GM18505 (cell line): Measurements from ENCODE around the gene TSEN2.
"Not testable (repeated sequence)": the region's sequence is repeated elsewhere in the genome, so short reads cannot be mapped to it uniquely, and the experiment has no call there.

Experiments
- ATAC-seq: cut with Tn5 transposase; IDR thresholded peaks from one replicate; pipeline ENCODE4 v1.9.1; 2021; ENCODE audit not compliant: unreplicated experiment
- POLR2A ChIP-seq: IDR thresholded peaks from 4 replicates; pipeline ENCODE4 v1.6.1; 2011; ENCODE audit warnings: borderline replicate concordance; ENCODE audit not compliant: insufficient read depth, insufficient read length; ENCODE audit errors: extremely low read depth

The TSEN2 gene

DNA sequence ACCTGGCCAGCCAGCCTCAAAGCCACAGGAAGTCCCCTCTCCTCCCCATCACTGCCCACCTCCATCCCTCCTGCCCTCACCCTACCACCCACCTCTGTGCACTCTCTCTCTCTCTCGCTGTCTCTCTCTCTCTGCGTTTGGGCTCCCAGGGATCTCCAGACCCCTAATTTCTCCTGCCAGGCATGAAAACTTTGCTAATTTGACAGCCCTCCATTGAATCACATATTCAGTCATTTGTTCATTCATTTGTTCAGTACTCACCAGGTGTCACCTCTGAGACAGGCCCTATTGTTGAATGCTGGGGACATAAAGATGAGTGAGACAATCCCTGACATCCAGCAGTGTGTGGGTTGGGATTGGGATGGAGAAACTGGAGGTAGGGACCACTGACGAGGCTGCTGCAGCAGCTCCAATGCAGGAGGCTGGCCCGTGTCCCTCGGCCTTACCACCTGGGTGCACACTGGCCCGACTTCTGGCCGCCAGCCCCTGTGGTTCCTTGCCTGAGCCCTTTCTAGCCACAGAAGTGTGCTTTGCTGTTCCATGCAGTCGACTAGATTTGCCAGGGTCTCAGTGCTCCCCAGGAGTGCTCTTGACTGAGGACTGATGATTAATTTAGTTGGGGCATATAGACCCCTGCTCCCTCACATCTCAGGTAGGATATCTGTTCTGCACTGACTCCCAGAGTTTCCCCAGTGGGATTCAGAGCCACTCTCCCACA lies 38.6 kb upstream of the TSEN2 start:
- no peak for ATAC-seq
- no peak for TF ChIP-seq POLR2A

DNA sequence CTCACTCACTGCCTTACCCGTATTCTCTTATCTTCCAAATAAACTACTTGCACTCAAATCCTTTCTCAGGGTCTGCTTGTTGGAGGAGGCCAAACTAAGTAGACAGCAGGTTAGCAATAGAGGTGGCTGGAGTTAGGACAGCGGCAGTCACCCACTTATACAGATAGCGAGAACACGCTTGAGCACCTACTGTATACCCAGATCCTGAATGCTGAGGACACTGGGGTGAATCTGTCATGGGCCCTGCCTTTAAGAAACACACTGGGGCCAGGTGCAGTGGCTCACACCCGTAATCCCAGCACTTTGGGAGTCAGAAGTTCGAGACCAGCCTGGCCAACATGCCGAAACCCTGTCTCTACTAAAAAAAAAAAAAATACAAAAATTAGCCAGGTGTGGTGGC lies 38.0 kb upstream of the TSEN2 start:
- TF ChIP-seq POLR2A = no peak
- ATAC-seq = no peak

DNA sequence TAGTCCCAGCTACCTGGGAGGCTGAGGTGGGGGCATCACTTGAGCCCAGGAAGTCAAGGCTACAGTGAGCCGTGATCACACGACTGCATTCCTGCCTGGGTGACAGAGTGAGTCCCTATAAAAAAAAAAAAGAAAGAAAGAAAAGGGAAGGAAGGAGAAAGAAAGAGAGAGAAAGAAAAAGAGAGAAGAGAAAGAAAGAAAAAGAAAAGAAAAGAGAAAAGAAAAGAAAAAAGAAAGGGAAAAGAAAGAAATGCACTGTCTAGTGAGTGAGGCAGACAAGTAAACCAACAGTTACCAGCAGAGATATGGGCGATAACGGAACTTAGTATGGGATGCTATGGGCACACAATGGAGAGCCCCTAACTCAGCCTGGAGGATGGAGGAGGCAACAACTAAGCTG lies 37.2 kb upstream of the TSEN2 start:
- no peak for ATAC-seq
- no peak for TF ChIP-seq POLR2A

DNA sequence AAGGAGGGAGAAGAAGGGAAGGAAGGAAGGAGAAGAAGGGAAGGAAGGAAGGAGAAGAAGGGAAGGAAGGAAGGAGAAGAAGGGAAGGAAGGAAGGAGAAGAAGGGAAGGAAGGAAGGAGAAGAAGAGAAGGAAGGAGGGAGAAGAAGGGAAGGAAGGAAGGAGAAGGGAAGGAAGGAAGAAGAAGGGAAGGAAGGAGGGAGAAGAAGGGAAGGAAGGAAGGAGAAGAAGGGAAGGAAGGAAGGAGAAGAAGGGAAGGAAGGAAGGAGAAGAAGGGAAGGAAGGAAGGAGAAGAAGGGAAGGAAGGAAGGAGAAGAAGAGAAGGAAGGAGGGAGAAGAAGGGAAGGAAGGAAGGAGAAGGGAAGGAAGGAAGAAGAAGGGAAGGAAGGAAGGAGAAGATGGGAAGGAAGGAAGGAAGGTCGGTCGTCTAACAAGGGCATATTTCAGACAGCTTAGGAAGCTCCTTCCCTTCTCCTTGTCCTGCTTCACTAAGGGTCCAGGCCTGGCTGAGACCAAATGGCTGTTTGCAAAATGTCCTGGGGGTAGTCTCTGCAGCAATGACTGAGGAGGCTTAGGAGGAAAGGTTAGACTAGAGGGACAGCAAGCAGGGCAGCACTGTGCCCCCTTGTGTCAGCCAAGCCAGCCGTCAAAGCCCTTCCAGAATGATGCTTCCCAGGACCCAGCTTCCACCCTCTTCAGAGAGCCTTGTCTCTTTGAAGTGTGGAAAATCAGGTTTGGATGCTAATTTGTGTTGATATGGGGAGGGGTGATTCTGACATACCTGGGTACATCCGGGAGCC lies 35.7 kb upstream of the TSEN2 start:
- not testable (repeated sequence) for ATAC-seq

DNA sequence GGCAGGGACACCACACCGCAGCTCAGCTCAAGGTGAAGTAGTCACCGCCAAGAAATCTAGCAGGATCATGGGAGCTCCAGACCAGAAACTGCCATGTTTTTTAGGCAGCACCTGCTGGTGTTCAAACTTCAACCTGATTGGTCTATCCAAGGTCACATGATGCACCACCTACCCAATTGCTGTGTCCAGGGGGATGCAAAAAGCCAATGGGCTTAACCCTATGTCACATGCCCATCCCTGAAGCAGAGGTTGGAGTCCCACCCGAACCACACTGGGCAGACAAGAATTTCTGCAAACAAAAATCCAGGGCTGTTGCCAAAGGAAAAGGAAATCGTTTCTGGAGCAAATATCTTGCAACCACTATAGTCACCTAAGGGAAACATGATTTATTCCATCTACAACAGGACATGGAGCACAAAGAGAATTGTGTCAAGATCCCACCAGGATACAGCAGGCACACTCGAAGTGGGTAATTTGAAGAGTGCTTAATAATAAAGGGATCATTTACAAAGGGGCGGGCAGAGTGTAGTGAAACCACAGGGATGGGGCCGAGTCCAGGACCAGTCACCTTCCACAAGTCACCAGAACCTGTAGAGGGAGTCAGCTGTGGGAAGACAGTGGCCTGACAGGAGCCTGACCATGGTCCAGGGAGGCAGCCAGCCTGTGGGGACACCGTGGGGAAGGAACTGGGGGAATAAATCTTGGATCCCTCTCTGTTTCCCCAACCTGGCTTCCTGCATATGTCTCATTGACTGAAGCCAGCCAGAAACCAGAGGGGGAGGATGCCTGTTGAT lies 34.2 kb upstream of the TSEN2 start:
- ATAC-seq = no peak
- TF ChIP-seq POLR2A = no peak

DNA sequence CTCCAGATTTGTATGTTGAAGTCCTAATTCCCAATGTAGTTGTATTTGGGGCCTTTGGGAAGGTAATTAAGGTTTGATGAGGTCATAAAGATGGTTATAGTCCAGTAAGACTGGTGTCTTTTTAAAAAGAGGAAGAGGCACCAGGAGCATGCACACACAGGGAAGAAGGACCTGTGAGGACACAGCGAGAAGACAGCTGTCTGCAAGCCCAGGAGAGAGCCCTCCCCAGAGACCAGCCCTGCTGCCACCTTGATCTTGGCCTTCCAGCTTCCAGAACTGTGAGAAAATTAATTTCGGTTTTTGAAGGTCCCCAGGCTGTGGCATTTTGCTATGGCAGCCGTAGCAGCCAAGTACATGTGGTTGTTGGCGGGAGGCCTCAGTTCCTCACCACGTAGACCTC lies 32.8 kb upstream of the TSEN2 start:
- no peak for ATAC-seq
- no peak for TF ChIP-seq POLR2A

DNA sequence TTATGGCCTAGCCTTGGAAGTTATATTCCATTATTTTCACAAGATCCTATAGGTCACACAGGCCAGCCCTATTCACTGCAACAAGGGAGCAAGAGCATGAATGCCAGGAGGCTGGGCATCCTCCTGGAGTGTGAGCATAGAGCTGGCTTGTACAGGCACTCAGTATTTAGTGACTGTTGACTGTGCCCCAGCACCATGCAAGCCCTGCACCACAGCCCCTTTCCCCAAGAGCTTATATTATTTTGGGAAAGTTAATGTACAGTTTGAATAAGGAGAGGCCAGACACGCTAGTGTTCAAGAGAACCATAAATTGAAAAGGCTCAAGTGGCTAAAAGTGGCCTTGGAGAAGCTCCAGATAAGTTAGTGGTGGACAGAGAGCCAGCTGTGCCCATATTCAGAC lies 32.3 kb upstream of the TSEN2 start:
- no peak for ATAC-seq
- TF ChIP-seq POLR2A = no peak

DNA sequence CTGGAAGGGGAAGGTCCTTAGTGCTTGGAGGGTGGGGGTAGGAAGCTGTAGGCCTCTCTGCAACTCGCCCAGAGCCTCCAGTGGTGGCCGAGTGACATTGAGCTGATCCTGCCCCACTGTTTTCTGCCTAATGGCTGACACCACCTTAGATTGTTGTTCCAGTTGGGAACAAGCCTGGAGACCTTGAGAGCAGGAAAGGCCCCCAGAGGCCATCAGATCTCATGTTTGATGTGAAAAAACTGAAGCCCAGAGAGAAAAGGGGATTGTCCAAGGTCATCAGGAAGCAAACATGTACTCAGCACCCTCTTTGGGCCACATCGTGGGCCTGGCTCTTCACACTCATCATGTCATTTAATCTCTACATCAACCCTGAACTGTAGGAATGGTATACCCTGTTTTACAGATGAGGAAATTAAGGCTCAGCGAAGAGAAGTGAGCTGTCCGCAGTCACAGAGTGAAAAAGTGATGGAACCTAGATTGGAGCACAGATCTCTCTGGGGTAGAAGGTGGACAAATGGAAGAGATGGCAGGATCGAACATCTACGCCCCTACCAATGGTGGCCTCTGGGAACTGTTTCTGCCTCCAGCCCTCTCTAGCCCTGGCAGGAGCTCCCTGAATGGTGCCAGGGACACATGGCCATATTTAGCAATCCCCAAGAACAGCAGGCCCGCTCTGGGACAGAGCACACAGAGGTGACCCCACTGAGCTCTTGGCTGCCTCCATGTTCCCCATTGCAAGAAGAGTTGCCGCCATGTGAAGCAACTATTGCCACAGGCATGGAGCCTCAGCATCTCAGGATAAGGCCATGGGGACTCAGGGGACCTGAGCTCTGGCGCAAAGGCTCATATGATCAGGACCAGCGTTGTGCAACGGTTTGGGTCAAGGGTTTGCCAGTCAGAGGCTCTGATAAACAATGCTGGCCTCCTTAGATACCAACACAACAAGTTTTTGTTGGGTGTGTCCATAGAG lies 31.6 kb upstream of the TSEN2 start:
- ATAC-seq = no peak
- TF ChIP-seq POLR2A = no peak

DNA sequence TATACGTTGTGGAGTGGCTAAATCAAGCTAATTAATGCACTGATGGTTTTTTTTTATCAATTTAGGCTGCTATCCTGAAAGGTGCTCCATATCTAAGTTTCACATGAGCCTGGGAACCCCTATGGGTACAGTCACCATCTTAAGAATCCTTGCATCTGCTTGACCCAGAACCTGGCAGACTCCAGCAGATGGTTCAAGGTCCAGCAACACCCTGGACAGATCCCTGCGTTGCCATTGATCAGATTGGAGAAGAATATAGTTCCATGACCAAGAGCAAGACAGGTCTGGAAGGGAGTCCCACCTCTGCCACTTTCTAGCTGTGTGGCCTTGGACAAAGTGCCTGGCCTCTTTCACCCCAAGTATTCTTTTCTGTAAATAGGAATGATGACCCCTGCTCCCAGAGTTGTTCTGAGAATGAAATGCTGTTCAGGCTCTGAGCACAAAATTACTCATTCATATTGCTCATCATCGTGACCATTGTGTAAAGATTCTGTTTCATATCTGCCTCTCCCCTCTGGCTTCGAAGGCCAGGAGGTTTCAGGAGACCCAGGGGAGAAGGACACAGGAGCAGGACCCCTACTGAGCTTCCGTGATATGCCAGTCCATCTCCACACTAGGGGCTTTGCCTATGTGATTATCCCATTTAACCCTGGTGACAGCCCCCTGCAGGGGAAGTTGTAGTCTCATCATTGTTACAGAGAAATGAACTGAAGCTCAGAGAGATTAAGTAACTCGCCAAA lies 30.0 kb upstream of the TSEN2 start:
- TF ChIP-seq POLR2A = no peak
- no peak for ATAC-seq

- TF ChIP-seq POLR2A = no peak
- no peak for ATAC-seq
Observed at GRCh38 chr3:12454816-12455121, 29.5 kb upstream of the TSEN2 start.

GRCh38 chr3:12455740-12456139 lies 28.5 kb upstream of the TSEN2 start:
- ATAC-seq = no peak
- TF ChIP-seq POLR2A = no peak

- no peak for ATAC-seq
- TF ChIP-seq POLR2A = no peak
Observed at GRCh38 chr3:12456441-12456840, 27.8 kb upstream of the TSEN2 start.

DNA sequence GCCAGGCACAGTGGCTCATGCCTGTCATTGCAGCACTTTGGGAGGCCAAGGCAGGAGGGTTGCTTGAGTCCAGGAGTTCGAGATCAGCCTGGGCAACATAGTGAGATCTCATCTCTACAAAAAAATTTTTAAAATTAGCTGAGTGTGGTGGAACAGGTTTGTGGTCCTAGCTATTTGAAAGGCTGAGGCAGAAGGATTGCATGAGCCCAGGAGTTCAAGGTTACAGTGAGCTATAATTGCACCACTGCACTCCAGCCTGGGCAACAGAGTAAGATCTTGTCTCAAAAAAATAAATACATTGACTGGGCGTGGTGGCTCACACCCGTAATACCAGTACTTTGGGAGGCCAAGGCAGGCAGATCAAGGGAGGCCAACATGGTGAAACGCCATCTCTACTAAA lies 26.9 kb upstream of the TSEN2 start:
- ATAC-seq = not testable (repeated sequence)
